HG03108 (cell line): Measurements from ENCODE around the gene ADSL.

ENCODE experiments used
- ATAC-seq: cut with Tn5 transposase; IDR thresholded peaks from one replicate; pipeline ENCODE4 v1.9.1; 2021; ENCODE audit warnings: moderate library complexity; ENCODE audit not compliant: unreplicated experiment

The ADSL gene

GRCh38 chr22:40434106-40434505, 87.8 kb downstream of the ADSL start:
- ATAC-seq, result no peak

GRCh38 chr22:40434745-40435144, 88.4 kb downstream of the ADSL start:
- ATAC-seq, result no peak

GRCh38 chr22:40436505-40437431, 90.5 kb downstream of the ADSL start:
- ATAC-seq, result peak; percentile 56
